Measurements from ENCODE around the gene TTC23. TPM values are rescaled to one million over a fixed set of nuclear protein-coding genes. Genes with fewer than 3 reads are reported as not detected.

Gene TTC23
- total and polyA plus RNA-seq, 5 donors from 2014 or later = 0.56 to 0.67 (median 0.60) TPM; not detected in 2

DNA sequence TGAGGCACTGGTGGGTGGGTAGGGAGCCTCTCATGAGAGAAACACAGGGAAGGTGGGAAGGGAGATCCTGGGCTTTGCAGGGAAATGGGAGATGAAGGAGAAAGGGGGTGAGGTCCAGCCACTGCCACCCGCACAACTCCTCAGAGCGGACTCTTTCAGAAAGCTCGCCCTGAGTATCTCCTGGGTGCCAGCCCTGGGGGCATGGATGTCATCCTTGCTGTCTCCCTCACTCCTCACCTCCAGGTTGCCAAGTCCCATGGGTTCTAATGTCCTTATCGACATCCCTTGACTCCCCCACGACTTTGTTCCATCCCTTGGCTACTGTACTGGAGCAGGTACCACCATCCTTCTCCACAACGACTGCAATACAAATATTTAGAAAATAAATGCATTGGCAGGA lies 103.6 kb downstream of the TTC23 start:
- no peaks in the 10 kb centered on the region for H3K36me3 Mint-ChIP-seq
- no peak for ATAC-seq (ENCODE audit: low read depth in 2 of 2)
- H3K27me3 Mint-ChIP-seq = no peaks in the 10 kb centered on the region
- H3K9me3 Mint-ChIP-seq = peaks cover 0 to under 1% (median 0%) of the 10 kb centered on the region in 7 donors
- no peaks in the 10 kb centered on the region for H3K4me1 ChIP-seq (ENCODE audit: control insufficient read depth, insufficient read depth, low read length, poor library complexity, severe bottlenecking)
- H3K4me3 ChIP-seq (ENCODE audit: low read depth, low read length) = no peak overlapping the region
- H3K27ac ChIP-seq (ENCODE audit: insufficient read depth, low read length, poor library complexity, severe bottlenecking) = no peak overlapping the region
- no peak overlapping the region for H3K27ac Mint-ChIP-seq
- DNase-seq = no peak
- H3K27me3 ChIP-seq (ENCODE audit: control insufficient read depth, insufficient read depth, low read length) = no peaks in the 10 kb centered on the region
- no peak overlapping the region for H3K4me3 Mint-ChIP-seq
- H3K36me3 ChIP-seq (ENCODE audit: control insufficient read depth, insufficient read depth, low read length) = no peaks in the 10 kb centered on the region
- no peaks in the 10 kb centered on the region for H3K4me1 Mint-ChIP-seq
- no peaks in the 10 kb centered on the region for H3K9me3 ChIP-seq (ENCODE audit: control insufficient read depth in 2 of 2, low read length in 2 of 2)

DNA sequence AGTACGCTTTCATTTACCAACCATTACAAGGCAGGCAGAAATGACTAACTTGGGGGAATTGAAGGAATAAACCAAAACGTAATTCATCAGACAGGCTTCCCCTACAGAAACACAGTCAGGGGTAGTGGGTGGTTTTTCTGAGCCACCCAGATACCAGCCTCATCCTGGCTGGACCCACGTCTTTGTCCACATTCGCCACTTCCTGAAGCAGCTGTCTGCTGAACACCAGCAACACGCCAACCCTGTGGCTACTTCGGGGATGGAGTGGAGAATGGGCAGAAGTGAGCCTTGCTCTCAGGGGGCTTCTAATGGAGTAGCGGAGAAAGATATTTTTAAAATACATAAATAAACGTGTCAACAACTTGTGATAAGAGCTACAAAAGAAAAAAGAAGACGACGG lies 104.4 kb downstream of the TTC23 start:
- H3K36me3 ChIP-seq (ENCODE audit: control insufficient read depth, insufficient read depth, low read length) = no peaks in the 10 kb centered on the region
- Mint-ChIP-seq H3K27me3 (no peaks in the 10 kb centered on the region), H3K9me3 (no peaks in the 10 kb centered on the region), H3K36me3 (no peaks in the 10 kb centered on the region), H3K27ac (no peak overlapping the region), H3K4me3 (no peak overlapping the region), H3K4me1 (no peaks in the 10 kb centered on the region)
- ATAC-seq (ENCODE audit: low read depth in 2 of 2) (no peak), DNase-seq (no peak)
- no peaks in the 10 kb centered on the region for H3K27me3 ChIP-seq (ENCODE audit: control insufficient read depth, insufficient read depth, low read length)
- H3K9me3 ChIP-seq (ENCODE audit: control insufficient read depth in 2 of 2, low read length in 2 of 2) = no peaks in the 10 kb centered on the region
- no peaks in the 10 kb centered on the region for H3K4me1 ChIP-seq (ENCODE audit: control insufficient read depth, insufficient read depth, low read length, poor library complexity, severe bottlenecking)
- H3K4me3 ChIP-seq (ENCODE audit: low read depth, low read length) = no peak overlapping the region
- H3K27ac ChIP-seq (ENCODE audit: insufficient read depth, low read length, poor library complexity, severe bottlenecking) = no peak overlapping the region

DNA sequence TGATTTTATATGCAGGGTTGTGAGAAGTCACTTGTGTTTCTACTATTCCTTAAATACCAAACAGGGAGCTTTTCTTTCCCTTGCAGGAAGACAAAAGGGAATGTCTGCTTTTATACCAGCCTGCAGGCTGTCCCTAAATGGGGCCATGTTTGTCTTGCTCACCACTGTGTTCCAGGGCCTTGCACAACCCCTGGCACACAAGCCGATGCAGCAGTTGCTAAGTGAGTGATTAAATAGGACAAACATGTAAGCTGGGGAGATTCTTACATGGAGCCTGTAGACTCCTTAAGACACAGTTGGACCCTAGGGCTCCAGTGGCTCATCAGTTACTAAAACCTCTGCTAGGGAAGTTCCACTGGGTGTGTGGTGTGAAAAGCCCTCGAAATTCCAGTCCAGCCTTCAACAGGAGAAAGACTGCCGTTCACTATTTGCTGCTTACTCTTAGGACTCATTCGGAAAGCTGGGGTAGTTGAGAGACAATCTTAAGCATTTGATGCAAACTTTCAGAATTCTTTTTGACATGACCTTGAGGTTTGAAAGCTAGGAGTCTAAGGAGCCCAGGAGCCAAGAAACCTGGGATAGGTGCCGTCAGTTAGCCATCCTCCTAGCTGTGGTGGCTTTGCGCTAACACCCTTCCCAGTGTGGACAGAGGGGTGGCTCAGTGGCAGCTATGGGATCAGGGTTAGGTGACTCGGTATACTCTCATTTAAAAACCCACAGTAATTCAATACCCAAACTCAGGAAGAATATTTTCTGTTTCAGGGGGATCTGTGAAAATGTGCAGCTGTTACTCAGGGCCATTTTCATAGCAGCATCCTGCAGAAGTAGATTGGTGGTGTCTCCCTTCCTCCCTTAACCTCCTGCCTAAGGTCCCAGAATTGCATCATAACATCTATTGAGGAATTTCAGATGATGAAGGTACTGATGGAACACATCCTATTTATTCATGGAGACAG lies 105.4 kb downstream of the TTC23 start:
- no peak overlapping the region for H3K4me3 ChIP-seq (ENCODE audit: low read depth, low read length)
- Mint-ChIP-seq H3K4me3 (no peak overlapping the region), H3K27ac (no peak overlapping the region), H3K36me3 (no peaks in the 10 kb centered on the region), H3K27me3 (no peaks in the 10 kb centered on the region), H3K4me1 (no peaks in the 10 kb centered on the region), H3K9me3 (no peaks in the 10 kb centered on the region)
- H3K4me1 ChIP-seq (ENCODE audit: control insufficient read depth, insufficient read depth, low read length, poor library complexity, severe bottlenecking) = no peaks in the 10 kb centered on the region
- no peaks in the 10 kb centered on the region for H3K27me3 ChIP-seq (ENCODE audit: control insufficient read depth, insufficient read depth, low read length)
- no peaks in the 10 kb centered on the region for H3K36me3 ChIP-seq (ENCODE audit: control insufficient read depth, insufficient read depth, low read length)
- ATAC-seq (ENCODE audit: low read depth in 2 of 2) (no peak), DNase-seq (no peak)
- H3K27ac ChIP-seq (ENCODE audit: insufficient read depth, low read length, poor library complexity, severe bottlenecking) = no peak overlapping the region
- H3K9me3 ChIP-seq (ENCODE audit: control insufficient read depth in 2 of 2, low read length in 2 of 2) = no peaks in the 10 kb centered on the region

- H3K36me3 Mint-ChIP-seq = no peaks in the 10 kb centered on the region
- DNase-seq = no peak
These were observed 106.1 kb downstream of the TTC23 start for GRCh38 chr15:99143242-99143641.

GRCh38 chr15:99142562-99142961 lies 106.8 kb downstream of the TTC23 start:
- Histone ChIP-seq H3K4me3 (ENCODE audit: low read depth, low read length) (no peak overlapping the region), H3K9me3 (ENCODE audit: control insufficient read depth in 2 of 2, low read length in 2 of 2) (no peaks in the 10 kb centered on the region), H3K4me1 (ENCODE audit: control insufficient read depth, insufficient read depth, low read length, poor library complexity, severe bottlenecking) (no peaks in the 10 kb centered on the region), H3K27ac (ENCODE audit: insufficient read depth, low read length, poor library complexity, severe bottlenecking) (no peak overlapping the region), H3K27me3 (ENCODE audit: control insufficient read depth, insufficient read depth, low read length) (no peaks in the 10 kb centered on the region), H3K36me3 (ENCODE audit: control insufficient read depth, insufficient read depth, low read length) (no peaks in the 10 kb centered on the region)
- no peaks in the 10 kb centered on the region for H3K4me1 Mint-ChIP-seq
- H3K27ac Mint-ChIP-seq = no peak overlapping the region
- no peaks in the 10 kb centered on the region for H3K27me3 Mint-ChIP-seq
- H3K36me3 Mint-ChIP-seq = no peaks in the 10 kb centered on the region
- no peaks in the 10 kb centered on the region for H3K9me3 Mint-ChIP-seq
- no peak for ATAC-seq (ENCODE audit: low read depth in 2 of 2)
- H3K4me3 Mint-ChIP-seq = no peak overlapping the region
- no peak for DNase-seq

More at GRCh38 chr15:99143242-99143641, 106.1 kb downstream of the TTC23 start:
- no peaks in the 10 kb centered on the region for H3K36me3 ChIP-seq (ENCODE audit: control insufficient read depth, insufficient read depth, low read length)
- no peak for ATAC-seq (ENCODE audit: low read depth in 2 of 2)
- H3K27me3 ChIP-seq (ENCODE audit: control insufficient read depth, insufficient read depth, low read length) = no peaks in the 10 kb centered on the region
- H3K4me3 ChIP-seq (ENCODE audit: low read depth, low read length) = no peak overlapping the region
- no peak overlapping the region for H3K27ac Mint-ChIP-seq
- H3K4me1 Mint-ChIP-seq = no peaks in the 10 kb centered on the region
- no peak overlapping the region for H3K27ac ChIP-seq (ENCODE audit: insufficient read depth, low read length, poor library complexity, severe bottlenecking)
- no peaks in the 10 kb centered on the region for H3K27me3 Mint-ChIP-seq
- H3K9me3 ChIP-seq (ENCODE audit: control insufficient read depth in 2 of 2, low read length in 2 of 2) = no peaks in the 10 kb centered on the region
- no peaks in the 10 kb centered on the region for H3K9me3 Mint-ChIP-seq
- H3K4me1 ChIP-seq (ENCODE audit: control insufficient read depth, insufficient read depth, low read length, poor library complexity, severe bottlenecking) = no peaks in the 10 kb centered on the region
- no peak overlapping the region for H3K4me3 Mint-ChIP-seq

GRCh38 chr15:99141943-99142342 lies 107.4 kb downstream of the TTC23 start:
- Mint-ChIP-seq H3K4me1 (no peaks in the 10 kb centered on the region), H3K36me3 (no peaks in the 10 kb centered on the region), H3K27me3 (no peaks in the 10 kb centered on the region), H3K9me3 (no peaks in the 10 kb centered on the region), H3K27ac (no peak overlapping the region), H3K4me3 (no peak overlapping the region)
- DNase-seq (no peak), ATAC-seq (ENCODE audit: low read depth in 2 of 2) (no peak)
- Histone ChIP-seq H3K36me3 (ENCODE audit: control insufficient read depth, insufficient read depth, low read length) (no peaks in the 10 kb centered on the region), H3K4me3 (ENCODE audit: low read depth, low read length) (no peak overlapping the region), H3K27ac (ENCODE audit: insufficient read depth, low read length, poor library complexity, severe bottlenecking) (no peak overlapping the region), H3K27me3 (ENCODE audit: control insufficient read depth, insufficient read depth, low read length) (no peaks in the 10 kb centered on the region), H3K9me3 (ENCODE audit: control insufficient read depth in 2 of 2, low read length in 2 of 2) (no peaks in the 10 kb centered on the region), H3K4me1 (ENCODE audit: control insufficient read depth, insufficient read depth, low read length, poor library complexity, severe bottlenecking) (no peaks in the 10 kb centered on the region)

DNA sequence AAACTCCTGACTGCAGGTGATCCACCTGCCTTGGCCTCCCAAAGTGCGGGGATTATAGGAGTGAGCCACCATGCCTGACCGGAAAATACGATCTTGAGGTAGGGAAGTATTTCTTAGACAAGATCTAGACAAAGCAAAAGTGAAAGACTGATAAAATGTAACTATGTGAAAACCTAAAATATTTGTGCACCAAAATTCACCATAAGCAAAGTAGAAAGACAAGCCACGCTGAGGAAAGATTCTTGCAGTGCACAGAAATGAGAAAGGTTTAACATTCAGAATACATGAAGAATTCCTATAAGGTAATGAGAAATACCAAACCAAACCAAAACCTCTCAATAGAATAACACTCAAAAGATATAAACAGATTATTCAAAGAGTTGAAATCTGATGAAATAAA lies 108.8 kb downstream of the TTC23 start:
- no peak for DNase-seq
- H3K27me3 Mint-ChIP-seq = peaks cover 2% of the 10 kb centered on the region
- H3K4me1 ChIP-seq (ENCODE audit: control insufficient read depth, insufficient read depth, low read length, poor library complexity, severe bottlenecking) = no peaks in the 10 kb centered on the region

DNA sequence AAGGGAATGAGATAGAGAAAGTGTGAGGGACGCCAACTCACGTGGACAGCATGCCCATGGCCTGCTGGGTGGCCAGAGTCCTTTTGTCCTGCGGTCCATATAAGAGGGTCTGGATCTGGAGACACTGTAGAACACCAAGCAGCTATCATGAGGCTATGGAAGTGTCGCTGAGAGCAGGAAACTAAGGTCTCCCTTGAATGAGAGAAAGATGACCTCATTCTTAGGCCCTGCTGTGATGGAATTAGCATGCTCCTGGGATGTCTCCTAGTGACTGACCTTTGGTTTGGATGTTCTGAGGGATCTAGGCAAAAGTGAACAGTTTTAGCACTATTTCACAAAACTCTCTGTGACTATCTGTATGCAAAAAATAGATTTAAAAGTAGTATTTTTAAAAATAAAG lies 110.1 kb downstream of the TTC23 start:
- no peak for ATAC-seq (ENCODE audit: low read depth in 2 of 2)
- no peaks in the 10 kb centered on the region for H3K4me1 Mint-ChIP-seq
- no peak overlapping the region for H3K27ac Mint-ChIP-seq
- Histone ChIP-seq H3K4me1 (ENCODE audit: control insufficient read depth, insufficient read depth, low read length, poor library complexity, severe bottlenecking) (no peaks in the 10 kb centered on the region), H3K4me3 (ENCODE audit: low read depth, low read length) (no peak overlapping the region), H3K9me3 (ENCODE audit: control insufficient read depth in 2 of 2, low read length in 2 of 2) (no peaks in the 10 kb centered on the region), H3K27me3 (ENCODE audit: control insufficient read depth, insufficient read depth, low read length) (no peaks in the 10 kb centered on the region), H3K36me3 (ENCODE audit: control insufficient read depth, insufficient read depth, low read length) (no peaks in the 10 kb centered on the region), H3K27ac (ENCODE audit: insufficient read depth, low read length, poor library complexity, severe bottlenecking) (no peak overlapping the region)
- H3K27me3 Mint-ChIP-seq = peaks cover 5% of the 10 kb centered on the region
- DNase-seq = no peak
- no peaks in the 10 kb centered on the region for H3K9me3 Mint-ChIP-seq
- H3K36me3 Mint-ChIP-seq = no peaks in the 10 kb centered on the region
- no peak overlapping the region for H3K4me3 Mint-ChIP-seq

More for the DNA sequence above, 108.8 kb downstream of the TTC23 start:
- H3K4me3 Mint-ChIP-seq = no peak overlapping the region
- H3K27me3 ChIP-seq (ENCODE audit: control insufficient read depth, insufficient read depth, low read length) = no peaks in the 10 kb centered on the region
- ATAC-seq (ENCODE audit: low read depth in 2 of 2) = no peak
- no peak overlapping the region for H3K4me3 ChIP-seq (ENCODE audit: low read depth, low read length)
- H3K27ac ChIP-seq (ENCODE audit: insufficient read depth, low read length, poor library complexity, severe bottlenecking) = no peak overlapping the region
- no peaks in the 10 kb centered on the region for H3K4me1 Mint-ChIP-seq
- no peaks in the 10 kb centered on the region for H3K9me3 ChIP-seq (ENCODE audit: control insufficient read depth in 2 of 2, low read length in 2 of 2)
- H3K27ac Mint-ChIP-seq = no peak overlapping the region
- H3K36me3 Mint-ChIP-seq = no peaks in the 10 kb centered on the region
- no peaks in the 10 kb centered on the region for H3K36me3 ChIP-seq (ENCODE audit: control insufficient read depth, insufficient read depth, low read length)
- no peaks in the 10 kb centered on the region for H3K9me3 Mint-ChIP-seq
